ENCODE data around the gene NCLN. TPM values are rescaled to one million over a fixed set of nuclear protein-coding genes. Genes with fewer than 3 reads are reported as not detected.

NCLN gene
- total and polyA plus RNA-seq, 8 donors, result 29.1 to 121 (median 39.1) TPM

DNA sequence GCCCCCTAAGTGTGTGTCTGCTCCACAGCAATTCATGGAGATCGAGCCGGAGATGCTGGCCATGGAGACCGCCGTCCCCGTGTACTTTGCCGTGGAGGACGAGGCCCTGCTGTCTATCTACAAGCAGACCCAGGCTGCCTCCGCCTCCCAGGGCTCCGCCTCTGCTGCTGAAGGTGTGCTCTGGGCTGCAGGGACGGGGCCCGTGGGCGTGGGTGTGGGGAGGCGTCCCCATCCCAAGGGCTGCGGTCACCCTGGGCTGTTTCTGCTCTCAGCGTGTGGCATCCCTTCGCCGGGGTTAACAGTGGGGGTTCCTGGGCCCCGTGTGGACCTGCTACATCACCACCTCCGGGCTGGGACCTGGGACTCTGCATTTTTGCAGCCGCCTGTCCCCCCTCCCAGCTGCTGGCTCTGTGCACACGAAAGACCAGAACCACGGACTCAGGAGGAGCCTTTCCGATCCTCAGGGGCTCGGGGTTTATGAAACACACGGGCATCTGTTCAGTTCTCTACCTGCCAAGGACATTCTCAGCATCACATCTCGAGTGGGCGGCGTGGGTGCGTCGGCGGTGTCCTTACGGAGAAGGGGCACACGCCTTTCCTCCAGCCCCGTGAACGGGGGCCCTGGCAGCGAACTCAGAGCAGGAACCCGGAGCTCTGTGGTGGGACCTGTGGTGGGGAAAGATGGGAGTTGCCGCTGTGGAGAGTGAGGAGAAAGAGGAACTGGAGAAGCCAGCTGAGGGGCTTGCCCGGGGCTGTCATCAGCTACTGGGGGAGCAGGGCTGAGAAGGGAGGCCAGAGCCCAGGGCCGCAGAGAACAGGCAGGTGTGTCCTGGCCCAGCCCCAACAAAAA lies 7.8 kb downstream of the NCLN start:
- no peak overlapping the region for H3K27ac ChIP-seq
- DNase-seq (peak in 1 of 4 donors; percentile 78), ATAC-seq (no peak)
- H3K27me3 ChIP-seq, result no peaks in the 10 kb centered on the region
- peaks cover 0 to 24% of the 10 kb centered on the region in 2 donors for H3K4me1 ChIP-seq
- H3K4me3 ChIP-seq, result no peak overlapping the region
- no peaks in the 10 kb centered on the region for H3K9me3 ChIP-seq
- peaks cover 0 to 81% of the 10 kb centered on the region in 2 donors for H3K36me3 ChIP-seq
- TF ChIP-seq, protein P1, sequence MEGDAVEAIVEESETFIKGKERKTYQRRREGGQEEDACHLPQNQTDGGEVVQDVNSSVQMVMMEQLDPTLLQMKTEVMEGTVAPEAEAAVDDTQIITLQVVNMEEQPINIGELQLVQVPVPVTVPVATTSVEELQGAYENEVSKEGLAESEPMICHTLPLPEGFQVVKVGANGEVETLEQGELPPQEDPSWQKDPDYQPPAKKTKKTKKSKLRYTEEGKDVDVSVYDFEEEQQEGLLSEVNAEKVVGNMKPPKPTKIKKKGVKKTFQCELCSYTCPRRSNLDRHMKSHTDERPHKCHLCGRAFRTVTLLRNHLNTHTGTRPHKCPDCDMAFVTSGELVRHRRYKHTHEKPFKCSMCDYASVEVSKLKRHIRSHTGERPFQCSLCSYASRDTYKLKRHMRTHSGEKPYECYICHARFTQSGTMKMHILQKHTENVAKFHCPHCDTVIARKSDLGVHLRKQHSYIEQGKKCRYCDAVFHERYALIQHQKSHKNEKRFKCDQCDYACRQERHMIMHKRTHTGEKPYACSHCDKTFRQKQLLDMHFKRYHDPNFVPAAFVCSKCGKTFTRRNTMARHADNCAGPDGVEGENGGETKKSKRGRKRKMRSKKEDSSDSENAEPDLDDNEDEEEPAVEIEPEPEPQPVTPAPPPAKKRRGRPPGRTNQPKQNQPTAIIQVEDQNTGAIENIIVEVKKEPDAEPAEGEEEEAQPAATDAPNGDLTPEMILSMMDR (IDR thresholded peaks at IDR 0.05), result no peak
- intact Hi-C loops (cut with DNase I), result no loop called here

DNA sequence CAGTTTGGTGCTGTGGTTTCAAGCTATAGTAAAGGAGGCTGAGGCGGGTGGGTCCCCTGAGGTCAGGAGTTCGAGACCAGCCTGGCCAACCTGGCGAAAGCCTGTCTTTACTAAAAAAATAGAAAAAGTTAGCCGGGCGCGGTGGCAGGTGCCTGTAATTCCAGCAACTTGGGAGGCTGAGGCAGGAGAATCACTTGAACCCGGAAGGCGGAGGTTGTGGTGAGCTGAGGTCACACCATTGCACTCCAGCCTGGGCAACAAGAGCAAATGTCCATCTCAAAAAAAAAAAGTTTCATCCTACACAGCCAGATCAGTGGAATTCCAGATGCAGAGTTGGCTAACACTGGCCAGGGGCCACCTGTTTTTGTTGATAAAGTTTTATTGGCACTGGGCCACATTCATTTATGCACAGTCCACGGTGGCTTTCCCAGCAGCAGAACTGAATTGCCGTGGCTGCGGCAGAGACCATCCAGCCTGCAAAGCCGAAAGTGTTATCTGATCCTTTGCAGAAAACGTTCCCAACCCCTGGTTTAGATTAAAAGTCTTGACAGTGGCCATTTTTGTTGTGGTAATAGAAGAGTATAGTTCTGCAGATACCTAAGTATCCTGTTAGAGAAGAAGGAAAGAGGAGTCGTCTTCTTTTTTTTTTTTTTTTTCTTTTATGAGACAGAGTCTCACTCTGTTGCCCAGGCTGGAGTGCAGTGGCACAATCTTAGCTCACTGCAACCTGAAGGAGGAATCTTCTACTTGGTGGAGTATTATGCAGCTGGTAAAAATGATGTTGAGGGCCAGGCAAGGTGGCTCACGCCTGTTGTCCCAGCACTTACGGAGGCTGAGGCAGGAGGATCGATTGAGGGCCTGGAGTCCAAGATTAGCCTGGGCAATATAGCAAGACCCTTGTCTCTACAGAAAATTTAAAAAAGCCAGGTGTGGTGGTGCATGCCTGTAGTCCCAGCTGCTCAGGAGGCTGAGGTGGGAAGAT lies 8.7 kb downstream of the NCLN start:
- no peak overlapping the region for H3K27ac ChIP-seq
- ATAC-seq, result no peak
- intact Hi-C loops (cut with DNase I), result no loop called here

DNA sequence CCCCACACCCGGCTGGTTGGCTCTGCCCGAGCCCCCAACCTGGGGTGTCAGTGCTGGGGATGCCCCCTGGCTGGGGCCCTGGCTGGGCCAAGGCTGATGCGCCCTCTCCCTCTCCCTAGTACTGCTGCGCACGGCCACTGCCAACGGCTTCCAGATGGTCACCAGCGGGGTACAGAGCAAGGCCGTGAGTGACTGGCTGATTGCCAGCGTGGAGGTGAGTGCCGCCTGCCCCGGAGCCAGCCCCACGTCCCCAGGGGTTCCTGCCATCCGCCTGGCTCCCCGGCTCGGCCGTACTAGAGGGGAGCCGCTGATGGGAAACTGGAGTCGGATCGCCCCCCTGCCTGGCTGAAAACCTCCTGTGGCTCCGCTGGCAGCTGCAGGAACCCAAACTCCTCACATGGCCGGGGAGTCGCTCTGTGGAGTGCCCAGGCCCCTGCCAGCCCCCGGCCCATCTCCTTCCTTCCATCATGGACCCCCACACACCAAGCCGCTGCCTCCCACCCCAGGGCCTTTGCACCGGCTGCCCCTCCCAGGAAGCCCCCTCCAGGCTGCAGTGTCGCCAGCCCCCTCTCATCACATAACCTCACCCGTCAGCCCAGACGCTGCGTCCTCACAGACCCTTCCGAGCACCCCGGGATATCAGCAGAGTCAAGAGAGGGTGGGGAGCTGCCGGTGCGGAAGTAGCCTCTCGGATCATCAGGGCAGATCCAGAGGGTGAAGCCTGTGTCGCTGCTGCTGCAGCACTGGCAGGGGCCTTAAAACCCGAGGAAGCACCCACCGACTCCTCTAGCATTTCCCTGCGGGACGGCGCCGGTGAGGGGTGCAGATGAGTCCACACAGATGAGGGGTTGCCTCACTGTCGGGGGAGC lies 10.6 kb downstream of the NCLN start:
- intact Hi-C loops (cut with DNase I), result no loop called here
- Histone ChIP-seq H3K4me3 (no peak overlapping the region), H3K36me3 (peaks cover 0 to 90% of the 10 kb centered on the region in 2 donors), H3K27ac (no peak overlapping the region), H3K4me1 (peaks cover 0 to 7% of the 10 kb centered on the region in 2 donors), H3K27me3 (no peaks in the 10 kb centered on the region), H3K9me3 (no peaks in the 10 kb centered on the region)
- DNase-seq (peak in 1 of 4 donors; percentile 64), ATAC-seq (no peak)
- TF ChIP-seq, protein P1 (IDR thresholded peaks at IDR 0.05), result no peak

More for the DNA sequence above, 8.7 kb downstream of the NCLN start:
- no peaks in the 10 kb centered on the region for H3K27me3 ChIP-seq
- DNase-seq, result no peak
- peaks cover 0 to 15% of the 10 kb centered on the region in 2 donors for H3K4me1 ChIP-seq
- TF ChIP-seq, protein P1 (IDR thresholded peaks at IDR 0.05), result no peak
- peaks cover 0 to 81% of the 10 kb centered on the region in 2 donors for H3K36me3 ChIP-seq
- H3K4me3 ChIP-seq, result no peak overlapping the region
- H3K9me3 ChIP-seq, result no peaks in the 10 kb centered on the region

DNA sequence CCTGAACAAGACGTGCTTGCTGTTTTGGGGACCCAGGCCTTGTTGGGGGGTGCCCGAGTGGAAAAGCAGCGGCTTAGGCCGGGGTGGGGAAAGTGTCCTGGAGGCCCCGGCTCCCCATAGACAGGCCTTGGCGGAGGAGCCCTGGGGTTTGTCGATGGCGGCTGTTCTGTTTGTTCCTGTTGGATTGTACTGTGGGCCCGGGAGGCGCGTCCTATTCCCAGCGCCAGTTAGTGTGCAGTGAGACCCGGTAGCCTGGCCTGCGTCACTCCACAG lies 11.1 kb downstream of the NCLN start:
- Histone ChIP-seq H3K27me3 (no peaks in the 10 kb centered on the region), H3K27ac (no peak overlapping the region), H3K9me3 (no peaks in the 10 kb centered on the region), H3K4me1 (peaks cover 0 to 7% of the 10 kb centered on the region in 2 donors), H3K4me3 (no peak overlapping the region), H3K36me3 (peaks cover 0 to 96% of the 10 kb centered on the region in 2 donors)
- intact Hi-C loops (cut with DNase I), result no loop called here
- DNase-seq (no peak), ATAC-seq (no peak)
- TF ChIP-seq, protein P1 (IDR thresholded peaks at IDR 0.05), result no peak
